Nephron (organoid): ENCODE data around the gene IRF6.

Experiments
- H3K27ac Mint-ChIP-seq, 3 experiments: 2 replicates each; pipeline ENCODE4 v1.8.0; 2020; ENCODE audit warnings: mixed read lengths in 3 of 3, mild to moderate bottlenecking in 2 of 3, moderate library complexity in 1 of 3
- H3K27me3 Mint-ChIP-seq: 2 replicates; pipeline ENCODE4 v1.8.0; 2021; ENCODE audit warnings: low read depth, mild to moderate bottlenecking, moderate library complexity, mixed read lengths
- H3K36me3 Mint-ChIP-seq: 2 replicates; pipeline ENCODE4 v1.8.0; 2020; ENCODE audit warnings: low read depth, mixed read lengths
- H3K4me1 Mint-ChIP-seq: 2 replicates; pipeline ENCODE4 v1.8.0; 2020; ENCODE audit warnings: mixed read lengths
- H3K4me3 Mint-ChIP-seq, 3 experiments: 2 replicates each; pipeline ENCODE4 v1.8.0; 2020; ENCODE audit warnings: mild to moderate bottlenecking in 3 of 3, mixed read lengths in 3 of 3, moderate library complexity in 2 of 3
- H3K9me3 Mint-ChIP-seq: 2 replicates; pipeline ENCODE4 v1.8.0; 2020; ENCODE audit warnings: mixed read lengths
- TF ChIP-seq, protein P1 (sequence below), 3 experiments: fragments of 200-600 bp; sonication (generic); IDR thresholded peaks; one replicate each; pipeline ENCODE4 v1.5.0; 2021; ENCODE audit warnings: antibody characterized with exemption in 3 of 3; ENCODE audit not compliant: unreplicated experiment in 3 of 3

IRF6 gene

DNA sequence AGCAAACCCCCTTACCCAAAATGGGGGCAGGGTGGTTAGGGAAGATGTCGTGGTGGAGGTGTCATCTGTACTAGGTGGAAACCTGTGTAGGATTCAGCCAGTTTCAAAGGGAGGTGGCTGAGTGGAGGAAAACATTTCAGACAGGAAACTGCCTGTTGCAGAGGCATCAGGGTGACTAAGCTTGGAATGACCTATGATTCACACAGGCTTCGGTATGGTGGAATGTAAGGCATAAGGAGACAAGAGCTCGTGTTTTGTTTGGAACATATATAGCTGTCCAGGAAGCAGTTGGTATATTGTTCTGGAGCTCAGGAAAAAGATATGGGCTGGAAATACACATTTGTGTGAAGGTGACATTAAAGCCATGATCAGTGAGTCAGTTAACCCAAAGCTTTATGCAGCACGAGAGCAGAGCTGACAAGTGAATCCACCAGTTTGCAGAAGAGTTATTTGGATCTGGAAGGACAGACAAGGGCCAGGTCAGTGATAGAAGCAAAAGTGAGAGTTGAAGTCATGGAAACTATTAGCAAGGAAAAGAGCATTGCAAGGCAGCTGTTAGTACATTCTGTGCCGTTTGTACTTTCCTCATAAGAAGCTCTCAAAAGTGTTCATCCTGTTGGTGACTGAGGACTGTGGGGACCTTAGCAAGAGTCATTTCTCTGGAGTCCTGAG is 34.1 kb upstream of the IRF6 start:
- Mint-ChIP-seq H3K36me3 (peaks cover 72% of the 10 kb centered on the region), H3K27me3 (no peaks in the 10 kb centered on the region), H3K4me1 (no peaks in the 10 kb centered on the region), H3K4me3 (no peak overlapping the region), H3K27ac (no peak overlapping the region), H3K9me3 (no peaks in the 10 kb centered on the region)
- TF ChIP-seq, protein P1, sequence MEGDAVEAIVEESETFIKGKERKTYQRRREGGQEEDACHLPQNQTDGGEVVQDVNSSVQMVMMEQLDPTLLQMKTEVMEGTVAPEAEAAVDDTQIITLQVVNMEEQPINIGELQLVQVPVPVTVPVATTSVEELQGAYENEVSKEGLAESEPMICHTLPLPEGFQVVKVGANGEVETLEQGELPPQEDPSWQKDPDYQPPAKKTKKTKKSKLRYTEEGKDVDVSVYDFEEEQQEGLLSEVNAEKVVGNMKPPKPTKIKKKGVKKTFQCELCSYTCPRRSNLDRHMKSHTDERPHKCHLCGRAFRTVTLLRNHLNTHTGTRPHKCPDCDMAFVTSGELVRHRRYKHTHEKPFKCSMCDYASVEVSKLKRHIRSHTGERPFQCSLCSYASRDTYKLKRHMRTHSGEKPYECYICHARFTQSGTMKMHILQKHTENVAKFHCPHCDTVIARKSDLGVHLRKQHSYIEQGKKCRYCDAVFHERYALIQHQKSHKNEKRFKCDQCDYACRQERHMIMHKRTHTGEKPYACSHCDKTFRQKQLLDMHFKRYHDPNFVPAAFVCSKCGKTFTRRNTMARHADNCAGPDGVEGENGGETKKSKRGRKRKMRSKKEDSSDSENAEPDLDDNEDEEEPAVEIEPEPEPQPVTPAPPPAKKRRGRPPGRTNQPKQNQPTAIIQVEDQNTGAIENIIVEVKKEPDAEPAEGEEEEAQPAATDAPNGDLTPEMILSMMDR (IDR thresholded peaks at IDR 0.05; ENCODE audit: unreplicated experiment in 3 of 3) = no peak

DNA sequence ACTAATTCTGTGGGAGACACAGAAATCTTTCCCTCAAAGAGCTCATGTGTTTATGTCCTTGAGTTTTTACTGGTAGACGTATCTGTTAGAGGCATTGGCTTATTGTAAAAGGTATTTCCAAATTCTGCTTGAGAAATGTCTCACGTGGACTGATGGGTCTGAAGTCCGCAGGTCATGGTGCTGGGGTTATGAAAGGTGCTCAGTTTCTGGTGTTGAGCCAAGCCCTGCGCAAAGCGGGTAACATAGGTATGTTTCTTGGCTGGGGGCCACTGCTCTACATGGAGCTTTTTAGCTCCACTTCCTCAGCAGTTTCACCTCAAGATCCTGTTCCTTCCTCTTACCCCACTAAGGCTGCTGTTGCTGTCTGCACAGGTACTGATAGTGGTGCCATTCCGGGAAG is 32.6 kb upstream of the IRF6 start:
- TF ChIP-seq, protein P1 (IDR thresholded peaks at IDR 0.05; ENCODE audit: unreplicated experiment in 3 of 3) = no peak
- H3K9me3 Mint-ChIP-seq = no peaks in the 10 kb centered on the region
- peaks cover 76% of the 10 kb centered on the region for H3K36me3 Mint-ChIP-seq
- H3K4me1 Mint-ChIP-seq = no peaks in the 10 kb centered on the region
- H3K4me3 Mint-ChIP-seq = no peak overlapping the region
- H3K27ac Mint-ChIP-seq = no peak overlapping the region
- no peaks in the 10 kb centered on the region for H3K27me3 Mint-ChIP-seq

DNA sequence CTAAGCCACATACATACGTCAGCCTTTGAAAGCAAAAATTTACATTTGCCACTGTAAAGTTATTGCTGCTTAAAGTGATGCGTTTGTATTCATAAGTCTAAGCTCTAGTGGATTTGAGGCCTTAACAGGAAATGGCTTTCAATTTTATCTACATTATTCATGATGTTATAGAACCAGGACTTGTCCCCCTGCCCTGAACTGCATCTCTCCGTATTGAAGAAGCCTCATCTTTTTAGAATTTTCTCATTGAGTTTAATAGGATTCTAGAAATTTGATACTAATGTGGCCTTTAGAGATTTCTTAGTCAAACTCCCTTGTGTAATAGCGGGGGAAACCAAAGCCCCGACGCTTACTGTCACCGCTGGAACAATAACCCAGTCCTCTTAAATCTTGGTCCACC is 31.7 kb upstream of the IRF6 start:
- Mint-ChIP-seq H3K27me3 (no peaks in the 10 kb centered on the region), H3K27ac (no peak overlapping the region), H3K4me1 (no peaks in the 10 kb centered on the region), H3K9me3 (no peaks in the 10 kb centered on the region), H3K36me3 (peaks cover 77% of the 10 kb centered on the region), H3K4me3 (no peak overlapping the region)
- TF ChIP-seq, protein P1 (IDR thresholded peaks at IDR 0.05; ENCODE audit: unreplicated experiment in 3 of 3) = no peak

DNA sequence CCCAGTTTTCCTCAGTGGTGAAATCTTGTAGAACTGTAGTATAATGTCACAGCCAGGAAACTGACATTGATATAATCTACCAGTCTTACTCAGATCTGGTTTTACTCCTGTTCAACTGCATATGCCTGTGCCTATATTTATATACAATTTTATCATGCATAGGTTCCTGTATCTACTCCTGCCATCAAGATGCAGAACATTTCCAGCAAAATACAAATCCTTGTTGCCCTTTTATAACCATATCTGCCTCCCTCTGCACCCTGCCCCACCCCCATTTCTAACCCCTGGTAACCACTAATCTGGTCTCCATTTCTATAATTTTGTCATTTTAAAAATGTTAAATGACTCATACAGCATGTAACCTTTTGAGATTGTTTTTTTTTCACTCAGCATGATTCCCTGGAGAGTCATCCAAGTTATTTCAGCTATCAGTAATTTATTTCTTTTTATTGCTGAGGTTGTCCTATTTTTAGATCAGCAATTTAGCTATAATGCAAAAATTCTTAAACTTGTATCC is 29.9 kb upstream of the IRF6 start:
- Mint-ChIP-seq H3K27me3 (no peaks in the 10 kb centered on the region), H3K4me3 (no peak overlapping the region), H3K27ac (no peak overlapping the region), H3K4me1 (no peaks in the 10 kb centered on the region), H3K36me3 (peaks cover 71% of the 10 kb centered on the region), H3K9me3 (no peaks in the 10 kb centered on the region)
- TF ChIP-seq, protein P1 (IDR thresholded peaks at IDR 0.05; ENCODE audit: unreplicated experiment in 3 of 3) = no peak

DNA sequence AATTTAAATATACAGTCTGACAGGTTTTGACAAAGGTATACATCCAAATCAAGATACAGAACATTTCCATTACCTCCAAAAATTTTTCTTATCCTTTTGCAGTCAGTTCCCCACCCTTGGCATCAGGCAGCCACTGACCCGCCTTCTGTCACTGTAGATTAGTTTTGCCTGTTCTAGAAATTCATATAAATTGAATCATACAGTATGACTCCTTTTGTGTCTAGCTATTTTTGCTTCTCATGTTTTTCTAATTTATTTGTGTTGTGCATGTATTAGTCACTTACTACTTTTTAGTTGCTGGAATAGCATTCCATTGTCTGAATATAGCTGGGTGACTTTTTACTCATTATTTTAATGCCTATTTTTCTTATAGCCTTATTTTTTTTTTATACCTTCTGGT is 25.7 kb upstream of the IRF6 start:
- Mint-ChIP-seq H3K36me3 (peaks cover 43% of the 10 kb centered on the region), H3K4me1 (peaks cover 20% of the 10 kb centered on the region), H3K4me3 (no peak overlapping the region), H3K27ac (no peak overlapping the region), H3K27me3 (peaks cover 3% of the 10 kb centered on the region), H3K9me3 (no peaks in the 10 kb centered on the region)
- TF ChIP-seq, protein P1 (IDR thresholded peaks at IDR 0.05; ENCODE audit: unreplicated experiment in 3 of 3) = no peak

DNA sequence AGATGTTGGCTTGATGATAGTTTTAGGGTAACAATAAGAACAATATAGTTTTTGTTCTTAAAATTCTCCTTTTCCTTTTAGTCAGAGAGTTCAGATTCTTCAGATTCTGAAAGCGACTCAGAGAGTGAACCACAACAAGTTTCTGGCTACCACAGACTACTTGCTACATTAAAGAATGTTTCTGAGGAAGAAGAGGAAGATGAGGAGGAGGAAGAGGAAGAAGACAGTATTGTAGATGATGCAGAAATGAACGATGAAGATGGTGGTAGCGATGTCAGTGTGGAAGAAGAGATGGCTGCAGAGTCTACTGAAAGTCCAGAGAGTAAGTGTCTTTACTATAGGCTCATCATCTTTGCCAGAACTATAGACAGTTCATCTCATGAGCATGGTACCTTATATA is 24.8 kb upstream of the IRF6 start:
- Mint-ChIP-seq H3K4me3 (peak overlapping the region in 2 of 3 experiments; percentile 23 to 39), H3K27ac (no peak overlapping the region), H3K9me3 (no peaks in the 10 kb centered on the region), H3K4me1 (peaks cover 27% of the 10 kb centered on the region), H3K27me3 (peaks cover 3% of the 10 kb centered on the region), H3K36me3 (peaks cover 35% of the 10 kb centered on the region)
- TF ChIP-seq, protein P1 (IDR thresholded peaks at IDR 0.05; ENCODE audit: unreplicated experiment in 3 of 3) = no peak
